Neural progenitor cell (in vitro differentiated cells): ENCODE measurements around the gene NME4. TPM values are rescaled to one million over a fixed set of nuclear protein-coding genes. Genes with fewer than 3 reads are reported as not detected.

ENCODE experiments used
- DNase-seq: peaks from one replicate; pipeline ENCODE4 v3.0.0-alpha.2; 2016; ENCODE audit warnings: low spot score
- H2AFZ ChIP-seq: fragments of 200-600 bp; sonication (generic); replicated peaks from 2 replicates; pipeline ENCODE4 v1.6.1; 2016; ENCODE audit warnings: antibody characterized with exemption
- H3F3A ChIP-seq: fragments of 200-600 bp; sonication (generic); 2 replicates; pipeline ENCODE4 v1.6.1; 2016; ENCODE audit warnings: antibody characterized with exemption, low read depth
- H3K27ac ChIP-seq: fragments of 200-600 bp; sonication (generic); 2 replicates; pipeline ENCODE4 v1.5.1; 2016; ENCODE audit warnings: mild to moderate bottlenecking
- H3K27me3 ChIP-seq: fragments of 200-600 bp; sonication (generic); 2 replicates; pipeline ENCODE4 v1.6.1; 2016; ENCODE audit warnings: mild to moderate bottlenecking, moderate library complexity
- H3K36me3 ChIP-seq: fragments of 200-600 bp; sonication (generic); 2 replicates; pipeline ENCODE4 v1.5.1; 2016
- H3K4me1 ChIP-seq: fragments of 200-600 bp; sonication (generic); 2 replicates; pipeline ENCODE4 v1.6.1; 2016; ENCODE audit warnings: mixed run types
- H3K4me2 ChIP-seq: fragments of 200-600 bp; sonication (generic); 2 replicates; pipeline ENCODE4 v1.6.1; 2016
- H3K4me3 ChIP-seq: fragments of 200-600 bp; sonication (generic); 2 replicates; pipeline ENCODE4 v1.5.1; 2016
- H3K79me2 ChIP-seq: fragments of 200-600 bp; sonication (generic); 2 replicates; pipeline ENCODE4 v1.6.1; 2016; ENCODE audit warnings: low read depth
- H3K9ac ChIP-seq: fragments of 200-600 bp; sonication (generic); 2 replicates; pipeline ENCODE4 v1.6.1; 2016
- H3K9me3 ChIP-seq: fragments of 200-600 bp; sonication (generic); 2 replicates; pipeline ENCODE4 v1.5.1; 2016; ENCODE audit warnings: low read depth
- H4K20me1 ChIP-seq: fragments of 200-600 bp; sonication (generic); 2 replicates; pipeline ENCODE4 v1.6.1; 2016; ENCODE audit warnings: low read depth
- H3K27ac Mint-ChIP-seq: 3 replicates; pipeline ENCODE4 v1.8.0; 2021; ENCODE audit warnings: mixed read lengths
- H3K27me3 Mint-ChIP-seq: 2 replicates; pipeline ENCODE4 v1.8.0; 2022; ENCODE audit warnings: low read depth, mild to moderate bottlenecking, inconsistent platforms, moderate library complexity, mixed read lengths; ENCODE audit not compliant: insufficient read depth
- H3K36me3 Mint-ChIP-seq: 3 replicates; pipeline ENCODE4 v1.8.0; 2021; ENCODE audit warnings: mixed read lengths
- H3K4me1 Mint-ChIP-seq: 3 replicates; pipeline ENCODE4 v1.8.0; 2021; ENCODE audit warnings: mixed read lengths
- H3K4me3 Mint-ChIP-seq: 3 replicates; pipeline ENCODE4 v1.8.0; 2021; ENCODE audit warnings: mild to moderate bottlenecking, moderate library complexity, mixed read lengths
- H3K9me3 Mint-ChIP-seq: 3 replicates; pipeline ENCODE4 v1.8.0; 2020; ENCODE audit warnings: mixed read lengths
- EZH2 ChIP-seq: fragments of 200-600 bp; sonication (generic); IDR thresholded peaks from 2 replicates; pipeline ENCODE4 v1.6.1; 2017; ENCODE audit warnings: antibody characterized with exemption, mild to moderate bottlenecking, moderate library complexity
- EZH2phosphoT487 ChIP-seq: fragments of 200-600 bp; sonication (generic); IDR thresholded peaks from 2 replicates; pipeline ENCODE4 v1.6.1; 2017; ENCODE audit warnings: antibody characterized with exemption
- total RNA-seq: library from RNA; depleted of rRNA; stranded (reverse); fragments of >200 nt; gene quantifications from 2 replicates; pipeline ENCODE4 v1.2.3, GENCODE V29; 2015; ENCODE audit warnings: low replicate concordance
- TF ChIP-seq, protein P1 (sequence below): fragments of 200-600 bp; sonication (generic); IDR thresholded peaks from 2 replicates; pipeline ENCODE4 v1.5.1; 2017; ENCODE audit warnings: antibody characterized with exemption, mild to moderate bottlenecking

NME4 gene
- total RNA-seq, 1 donor from 2014 or later: 93.3 TPM

- H4K20me1 ChIP-seq: peaks cover 84% of the 10 kb centered on the region
Observed at GRCh38 chr16:441447-441846, 44.4 kb downstream of the NME4 start.

DNA sequence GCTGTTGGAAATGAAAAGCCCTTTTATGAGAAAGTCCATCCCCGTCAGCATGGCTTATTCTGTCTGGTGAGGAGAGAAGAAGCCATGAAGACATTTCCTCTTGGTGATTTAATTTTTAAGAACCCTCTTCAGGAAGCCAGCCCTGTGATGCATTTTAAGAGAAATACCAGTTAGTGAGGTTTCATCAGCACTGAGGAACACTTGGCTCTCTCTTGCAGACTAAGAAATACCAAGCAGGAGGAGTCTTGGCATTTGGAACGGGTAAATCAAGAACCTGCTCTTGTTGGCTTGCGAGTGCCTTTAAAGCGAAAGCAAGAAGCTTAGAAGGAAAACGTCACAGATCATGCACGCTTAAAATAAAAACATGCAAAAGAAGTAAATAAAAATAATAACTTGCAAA lies 46.0 kb downstream of the NME4 start:
- H3K36me3 ChIP-seq: no peaks in the 10 kb centered on the region
- no peak overlapping the region for H2AFZ ChIP-seq
- Mint-ChIP-seq H3K4me3 (no peak overlapping the region), H3K9me3 (no peaks in the 10 kb centered on the region), H3K36me3 (peaks cover 24% of the 10 kb centered on the region), H3K27me3 (no peaks in the 10 kb centered on the region), H3K4me1 (peaks cover 14% of the 10 kb centered on the region), H3K27ac (no peak overlapping the region)
- H3K4me1 ChIP-seq: no peaks in the 10 kb centered on the region
- no peak overlapping the region for H3K9ac ChIP-seq
- no peaks in the 10 kb centered on the region for H3K9me3 ChIP-seq
- peaks cover 72% of the 10 kb centered on the region for H4K20me1 ChIP-seq
- H3K27me3 ChIP-seq: no peaks in the 10 kb centered on the region
- no peaks in the 10 kb centered on the region for H3F3A ChIP-seq
- no peak for DNase-seq
- peaks cover 92% of the 10 kb centered on the region for H3K79me2 ChIP-seq
- no peak overlapping the region for H3K27ac ChIP-seq
- H3K4me3 ChIP-seq: no peak overlapping the region
- TF ChIP-seq, protein P1, sequence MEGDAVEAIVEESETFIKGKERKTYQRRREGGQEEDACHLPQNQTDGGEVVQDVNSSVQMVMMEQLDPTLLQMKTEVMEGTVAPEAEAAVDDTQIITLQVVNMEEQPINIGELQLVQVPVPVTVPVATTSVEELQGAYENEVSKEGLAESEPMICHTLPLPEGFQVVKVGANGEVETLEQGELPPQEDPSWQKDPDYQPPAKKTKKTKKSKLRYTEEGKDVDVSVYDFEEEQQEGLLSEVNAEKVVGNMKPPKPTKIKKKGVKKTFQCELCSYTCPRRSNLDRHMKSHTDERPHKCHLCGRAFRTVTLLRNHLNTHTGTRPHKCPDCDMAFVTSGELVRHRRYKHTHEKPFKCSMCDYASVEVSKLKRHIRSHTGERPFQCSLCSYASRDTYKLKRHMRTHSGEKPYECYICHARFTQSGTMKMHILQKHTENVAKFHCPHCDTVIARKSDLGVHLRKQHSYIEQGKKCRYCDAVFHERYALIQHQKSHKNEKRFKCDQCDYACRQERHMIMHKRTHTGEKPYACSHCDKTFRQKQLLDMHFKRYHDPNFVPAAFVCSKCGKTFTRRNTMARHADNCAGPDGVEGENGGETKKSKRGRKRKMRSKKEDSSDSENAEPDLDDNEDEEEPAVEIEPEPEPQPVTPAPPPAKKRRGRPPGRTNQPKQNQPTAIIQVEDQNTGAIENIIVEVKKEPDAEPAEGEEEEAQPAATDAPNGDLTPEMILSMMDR: no peak
- TF ChIP-seq EZH2: no peak
- no peak for TF ChIP-seq EZH2phosphoT487
- no peak overlapping the region for H3K4me2 ChIP-seq

More at GRCh38 chr16:441447-441846, 44.4 kb downstream of the NME4 start:
- Histone ChIP-seq H3K9ac (no peak overlapping the region), H2AFZ (no peak overlapping the region), H3K27ac (no peak overlapping the region), H3K27me3 (no peaks in the 10 kb centered on the region), H3K4me2 (no peak overlapping the region), H3K4me3 (no peak overlapping the region), H3K36me3 (no peaks in the 10 kb centered on the region), H3K9me3 (no peaks in the 10 kb centered on the region), H3K79me2 (peaks cover 90% of the 10 kb centered on the region), H3F3A (no peaks in the 10 kb centered on the region), H3K4me1 (no peaks in the 10 kb centered on the region)
- Mint-ChIP-seq H3K27me3 (no peaks in the 10 kb centered on the region), H3K4me3 (no peak overlapping the region), H3K9me3 (no peaks in the 10 kb centered on the region), H3K27ac (no peak overlapping the region), H3K4me1 (peaks cover 14% of the 10 kb centered on the region), H3K36me3 (peaks cover 28% of the 10 kb centered on the region)
- DNase-seq: no peak
- TF ChIP-seq EZH2: no peak
- TF ChIP-seq, protein P1: no peak

DNA sequence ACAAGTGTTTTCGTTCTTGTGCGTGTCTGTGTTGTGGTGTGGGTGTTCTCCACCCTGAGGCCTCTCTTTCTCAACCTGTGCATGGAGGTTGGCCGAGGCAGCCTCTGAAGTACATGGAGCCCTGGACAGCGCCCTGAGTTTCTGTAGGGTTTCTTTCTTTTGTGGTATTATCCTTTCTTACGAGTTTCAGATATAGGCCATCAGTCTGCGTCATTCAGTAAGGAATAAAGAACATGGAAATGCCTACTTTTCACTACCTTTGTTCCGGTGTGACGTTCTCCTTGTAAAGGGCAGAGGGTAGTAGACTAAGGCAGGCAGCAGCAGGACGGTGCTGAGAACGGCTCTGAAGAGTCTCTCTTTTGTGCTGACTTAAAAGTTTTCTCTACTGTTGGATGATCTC lies 47.0 kb downstream of the NME4 start:
- Histone ChIP-seq H3K79me2 (peaks cover 85% of the 10 kb centered on the region), H4K20me1 (peaks cover 66% of the 10 kb centered on the region)

More for the DNA sequence above, 47.0 kb downstream of the NME4 start:
- no peaks in the 10 kb centered on the region for H3K9me3 Mint-ChIP-seq
- peaks cover 14% of the 10 kb centered on the region for H3K4me1 Mint-ChIP-seq
- Histone ChIP-seq H3K9ac (no peak overlapping the region), H2AFZ (no peak overlapping the region), H3K9me3 (no peaks in the 10 kb centered on the region), H3K4me2 (no peak overlapping the region), H3F3A (no peaks in the 10 kb centered on the region), H3K4me3 (no peak overlapping the region), H3K27me3 (no peaks in the 10 kb centered on the region), H3K4me1 (no peaks in the 10 kb centered on the region), H3K36me3 (no peaks in the 10 kb centered on the region), H3K27ac (peak overlapping the region; percentile 13)
- H3K27me3 Mint-ChIP-seq: no peaks in the 10 kb centered on the region
- H3K4me3 Mint-ChIP-seq: no peak overlapping the region
- no peak for DNase-seq
- H3K36me3 Mint-ChIP-seq: peaks cover 22% of the 10 kb centered on the region
- H3K27ac Mint-ChIP-seq: peak overlapping the region; percentile 6
- TF ChIP-seq EZH2phosphoT487 (no peak), EZH2 (no peak)
- TF ChIP-seq, protein P1: no peak
